ENCODE measurements around the gene POLD4. TPM values are rescaled to one million over a fixed set of nuclear protein-coding genes. Genes with fewer than 3 reads are reported as not detected.

POLD4 gene
- total and polyA plus RNA-seq, 4 donors, result 18.8 to 246 (median 86.0) TPM

GRCh38 chr11:67395555-67396258 lies 42.4 kb upstream of the POLD4 start:
- Histone ChIP-seq H3K27ac (ENCODE audit: low read depth in 1 of 2, low read length in 2 of 2) (no peak overlapping the region), H3K4me1 (ENCODE audit: control insufficient read depth in 4 of 4, insufficient read depth in 4 of 4, low read length in 3 of 4) (peaks cover 5 to 40% (median 22%) of the 10 kb centered on the region in 4 donors), H3K4me3 (ENCODE audit: low read depth in 1 of 3, low read length in 3 of 3) (no peak overlapping the region), H3K27me3 (ENCODE audit: control insufficient read depth in 4 of 4, insufficient read depth in 4 of 4, low read length in 3 of 4) (no peaks in the 10 kb centered on the region), H3K9me3 (ENCODE audit: control insufficient read depth in 4 of 4, low read length in 3 of 4) (no peaks in the 10 kb centered on the region), H3K36me3 (ENCODE audit: control insufficient read depth in 4 of 4, insufficient read depth in 3 of 4, low read depth in 1 of 4, low read length in 3 of 4) (peaks cover 20 to 36% (median 22%) of the 10 kb centered on the region in 4 donors), H3K9ac (ENCODE audit: low read depth in 1 of 2, low read length in 2 of 2) (no peak overlapping the region)
- TF ChIP-seq FOXA1 (IDR thresholded peaks at IDR 0.05), result no peak
- no peak for TF ChIP-seq RAD21 (IDR thresholded peaks at IDR 0.05)
- TF ChIP-seq, protein P1, sequence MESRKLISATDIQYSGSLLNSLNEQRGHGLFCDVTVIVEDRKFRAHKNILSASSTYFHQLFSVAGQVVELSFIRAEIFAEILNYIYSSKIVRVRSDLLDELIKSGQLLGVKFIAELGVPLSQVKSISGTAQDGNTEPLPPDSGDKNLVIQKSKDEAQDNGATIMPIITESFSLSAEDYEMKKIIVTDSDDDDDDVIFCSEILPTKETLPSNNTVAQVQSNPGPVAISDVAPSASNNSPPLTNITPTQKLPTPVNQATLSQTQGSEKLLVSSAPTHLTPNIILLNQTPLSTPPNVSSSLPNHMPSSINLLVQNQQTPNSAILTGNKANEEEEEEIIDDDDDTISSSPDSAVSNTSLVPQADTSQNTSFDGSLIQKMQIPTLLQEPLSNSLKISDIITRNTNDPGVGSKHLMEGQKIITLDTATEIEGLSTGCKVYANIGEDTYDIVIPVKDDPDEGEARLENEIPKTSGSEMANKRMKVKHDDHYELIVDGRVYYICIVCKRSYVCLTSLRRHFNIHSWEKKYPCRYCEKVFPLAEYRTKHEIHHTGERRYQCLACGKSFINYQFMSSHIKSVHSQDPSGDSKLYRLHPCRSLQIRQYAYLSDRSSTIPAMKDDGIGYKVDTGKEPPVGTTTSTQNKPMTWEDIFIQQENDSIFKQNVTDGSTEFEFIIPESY (IDR thresholded peaks at IDR 0.05), result no peak
- TF ChIP-seq JUND (IDR thresholded peaks at IDR 0.05), result no peak
- TF ChIP-seq, protein P2, sequence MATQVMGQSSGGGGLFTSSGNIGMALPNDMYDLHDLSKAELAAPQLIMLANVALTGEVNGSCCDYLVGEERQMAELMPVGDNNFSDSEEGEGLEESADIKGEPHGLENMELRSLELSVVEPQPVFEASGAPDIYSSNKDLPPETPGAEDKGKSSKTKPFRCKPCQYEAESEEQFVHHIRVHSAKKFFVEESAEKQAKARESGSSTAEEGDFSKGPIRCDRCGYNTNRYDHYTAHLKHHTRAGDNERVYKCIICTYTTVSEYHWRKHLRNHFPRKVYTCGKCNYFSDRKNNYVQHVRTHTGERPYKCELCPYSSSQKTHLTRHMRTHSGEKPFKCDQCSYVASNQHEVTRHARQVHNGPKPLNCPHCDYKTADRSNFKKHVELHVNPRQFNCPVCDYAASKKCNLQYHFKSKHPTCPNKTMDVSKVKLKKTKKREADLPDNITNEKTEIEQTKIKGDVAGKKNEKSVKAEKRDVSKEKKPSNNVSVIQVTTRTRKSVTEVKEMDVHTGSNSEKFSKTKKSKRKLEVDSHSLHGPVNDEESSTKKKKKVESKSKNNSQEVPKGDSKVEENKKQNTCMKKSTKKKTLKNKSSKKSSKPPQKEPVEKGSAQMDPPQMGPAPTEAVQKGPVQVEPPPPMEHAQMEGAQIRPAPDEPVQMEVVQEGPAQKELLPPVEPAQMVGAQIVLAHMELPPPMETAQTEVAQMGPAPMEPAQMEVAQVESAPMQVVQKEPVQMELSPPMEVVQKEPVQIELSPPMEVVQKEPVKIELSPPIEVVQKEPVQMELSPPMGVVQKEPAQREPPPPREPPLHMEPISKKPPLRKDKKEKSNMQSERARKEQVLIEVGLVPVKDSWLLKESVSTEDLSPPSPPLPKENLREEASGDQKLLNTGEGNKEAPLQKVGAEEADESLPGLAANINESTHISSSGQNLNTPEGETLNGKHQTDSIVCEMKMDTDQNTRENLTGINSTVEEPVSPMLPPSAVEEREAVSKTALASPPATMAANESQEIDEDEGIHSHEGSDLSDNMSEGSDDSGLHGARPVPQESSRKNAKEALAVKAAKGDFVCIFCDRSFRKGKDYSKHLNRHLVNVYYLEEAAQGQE (IDR thresholded peaks at IDR 0.05), result no peak
- TF ChIP-seq GABPA (IDR thresholded peaks at IDR 0.05 in 1 of 2, conservative IDR thresholded peaks at IDR 0.05 in 1 of 2), result no peak
- TF ChIP-seq RXRA (IDR thresholded peaks at IDR 0.05), result no peak
- TF ChIP-seq HNF4A (conservative IDR thresholded peaks at IDR 0.05), result no peak
- no peak for DNase-seq (ENCODE audit: low spot score)
- 90% methylated on average over 19 of the region's 19 CpGs for WGBS

- Histone ChIP-seq H3K4me3 (ENCODE audit: low read depth in 1 of 3, low read length in 3 of 3) (no peak overlapping the region), H3K9ac (ENCODE audit: low read depth in 1 of 2, low read length in 2 of 2) (no peak overlapping the region), H3K9me3 (ENCODE audit: control insufficient read depth in 4 of 4, low read length in 3 of 4) (no peaks in the 10 kb centered on the region), H3K27me3 (ENCODE audit: control insufficient read depth in 4 of 4, insufficient read depth in 4 of 4, low read length in 3 of 4) (no peaks in the 10 kb centered on the region), H3K36me3 (ENCODE audit: control insufficient read depth in 4 of 4, insufficient read depth in 3 of 4, low read depth in 1 of 4, low read length in 3 of 4) (peaks cover 17 to 31% (median 18%) of the 10 kb centered on the region in 4 donors), H3K4me1 (ENCODE audit: control insufficient read depth in 4 of 4, insufficient read depth in 4 of 4, low read length in 3 of 4) (peaks cover 0 to 28% (median 16%) of the 10 kb centered on the region in 4 donors), H3K27ac (ENCODE audit: low read depth in 1 of 2, low read length in 2 of 2) (no peak overlapping the region)
- no peak for DNase-seq (ENCODE audit: low spot score)
- 86% methylated on average over 5 of the region's 5 CpGs for WGBS
- TF ChIP-seq RAD21 (IDR thresholded peaks at IDR 0.05) (no peak), SP1 (IDR thresholded peaks at IDR 0.05) (no peak), ATF3 (IDR thresholded peaks at IDR 0.05) (no peak), TAF1 (conservative IDR thresholded peaks at IDR 0.05) (no peak), FOXA2 (IDR thresholded peaks at IDR 0.05) (no peak), CTCF (IDR thresholded peaks at IDR 0.05; ENCODE audit: low read depth, low read length, missing input control) (no peak), RXRA (IDR thresholded peaks at IDR 0.05) (no peak), JUND (IDR thresholded peaks at IDR 0.05) (no peak), EGR1 (IDR thresholded peaks at IDR 0.05; ENCODE audit: low read depth in 2 of 2) (no peak), FOXA1 (IDR thresholded peaks at IDR 0.05) (no peak), HNF4G (IDR thresholded peaks at IDR 0.05) (no peak), HNF4A (conservative IDR thresholded peaks at IDR 0.05) (no peak), YY1 (IDR thresholded peaks at IDR 0.05) (no peak), GABPA (IDR thresholded peaks at IDR 0.05 in 1 of 2, conservative IDR thresholded peaks at IDR 0.05 in 1 of 2) (no peak), NR2F2 (IDR thresholded peaks at IDR 0.05) (no peak)
- TF ChIP-seq, protein P1 (IDR thresholded peaks at IDR 0.05), result no peak
- TF ChIP-seq, protein P2 (IDR thresholded peaks at IDR 0.05), result no peak
Measured at GRCh38 chr11:67393990-67394389, 40.6 kb upstream of the POLD4 start.
